ENCODE measurements around the gene AAMDC. TPM values are rescaled to one million over a fixed set of nuclear protein-coding genes. Genes with fewer than 3 reads are reported as not detected.
"Not testable (repeated sequence)": the region's sequence is repeated elsewhere in the genome, so short reads cannot be mapped to it uniquely, and the experiment has no call there.

Gene AAMDC
- total RNA-seq, 6 experiments from 2014 or later: 10.4 to 19.2 (median 14.5) TPM

- intact Hi-C loops (cut with DNase I); DNase-seq; ATAC-seq; H3K4me1 ChIP-seq; H3K27ac ChIP-seq; H3K36me3 ChIP-seq; H3K9me3 ChIP-seq; H3K4me3 ChIP-seq; H3K27me3 ChIP-seq: not testable (repeated sequence)
- WGBS (ENCODE audit: insufficient coverage, low coverage, low lambda C conversion rate, missing lambda C conversion rate): no CpG with 5 or more reads among the region's 4 CpGs
Observed at GRCh38 chr11:77891703-77892102, 70.8 kb downstream of the AAMDC start.

GRCh38 chr11:77894949-77895348, 74.0 kb downstream of the AAMDC start:
- H3K4me1 ChIP-seq; intact Hi-C loops (cut with DNase I); DNase-seq; H3K27ac ChIP-seq; H3K36me3 ChIP-seq; H3K27me3 ChIP-seq; H3K9me3 ChIP-seq; H3K4me3 ChIP-seq; ATAC-seq: not testable (repeated sequence)
- 64% methylated on average over 1 of the region's 1 CpG for WGBS (ENCODE audit: insufficient coverage, low coverage, low lambda C conversion rate, missing lambda C conversion rate)

GRCh38 chr11:77908835-77909234, 87.9 kb downstream of the AAMDC start:
- WGBS (ENCODE audit: insufficient coverage, low coverage, low lambda C conversion rate, missing lambda C conversion rate): 95% methylated on average over 2 of the region's 2 CpGs
- H3K36me3 ChIP-seq: peaks cover 0 to 9% (median 0%) of the 10 kb centered on the region in 4 donors
- intact Hi-C loops (cut with DNase I): no loop called here

GRCh38 chr11:77909277-77909676, 88.3 kb downstream of the AAMDC start:
- 83% methylated on average over 2 of the region's 2 CpGs for WGBS (ENCODE audit: insufficient coverage, low coverage, low lambda C conversion rate, missing lambda C conversion rate)
- no peak for ATAC-seq

More at GRCh38 chr11:77908835-77909234, 87.9 kb downstream of the AAMDC start:
- TF ChIP-seq CTCF (IDR thresholded peaks at IDR 0.05) (no peak), POLR2A (IDR thresholded peaks at IDR 0.05) (no peak)
- Histone ChIP-seq H3K9me3 (no peaks in the 10 kb centered on the region), H3K4me3 (no peak overlapping the region), H3K27me3 (no peaks in the 10 kb centered on the region), H3K27ac (no peak overlapping the region), H3K4me1 (peaks cover 0 to 2% (median 0%) of the 10 kb centered on the region in 4 donors)
- no peak for DNase-seq
- no peak for ATAC-seq

GRCh38 chr11:77910828-77911227, 89.9 kb downstream of the AAMDC start:
- DNase-seq; H3K36me3 ChIP-seq; intact Hi-C loops (cut with DNase I); H3K27ac ChIP-seq; H3K4me3 ChIP-seq; H3K9me3 ChIP-seq; H3K27me3 ChIP-seq; ATAC-seq: not testable (repeated sequence)
- H3K4me1 ChIP-seq: peaks cover 0 to 10% (median 3%) of the 10 kb centered on the region in 4 donors
- WGBS (ENCODE audit: insufficient coverage, low coverage, low lambda C conversion rate, missing lambda C conversion rate): 96% methylated on average over 4 of the region's 6 CpGs

More at GRCh38 chr11:77909277-77909676, 88.3 kb downstream of the AAMDC start:
- H3K4me1 ChIP-seq: peaks cover 0 to 3% (median under 1%) of the 10 kb centered on the region in 4 donors
- peaks cover 0 to 9% (median 0%) of the 10 kb centered on the region in 4 donors for H3K36me3 ChIP-seq
- H3K9me3 ChIP-seq: no peaks in the 10 kb centered on the region
- no peaks in the 10 kb centered on the region for H3K27me3 ChIP-seq
- intact Hi-C loops (cut with DNase I): no loop called here
- no peak for TF ChIP-seq CTCF (IDR thresholded peaks at IDR 0.05)
- TF ChIP-seq POLR2A (IDR thresholded peaks at IDR 0.05): no peak
- no peak overlapping the region for H3K4me3 ChIP-seq
- H3K27ac ChIP-seq: no peak overlapping the region
- DNase-seq: no peak

- DNase-seq; intact Hi-C loops (cut with DNase I); H3K4me3 ChIP-seq; H3K9me3 ChIP-seq; H3K27ac ChIP-seq; H3K36me3 ChIP-seq; H3K27me3 ChIP-seq: not testable (repeated sequence)
- peaks cover 0 to 10% (median 3%) of the 10 kb centered on the region in 4 donors for H3K4me1 ChIP-seq
- 53% methylated on average over 3 of the region's 4 CpGs for WGBS (ENCODE audit: insufficient coverage, low coverage, low lambda C conversion rate, missing lambda C conversion rate)
- peak; percentile 45 to 57 (median 54) for ATAC-seq
Observed at GRCh38 chr11:77913608-77914306, 92.8 kb downstream of the AAMDC start.

GRCh38 chr11:77914307-77914791, 93.4 kb downstream of the AAMDC start:
- H3K27ac ChIP-seq: peak overlapping the region in 2 of 3 donors; percentile 1 to 7
- intact Hi-C loops (cut with DNase I); H3K9me3 ChIP-seq; H3K4me3 ChIP-seq; H3K27me3 ChIP-seq; H3K36me3 ChIP-seq: not testable (repeated sequence)
- peaks cover 0 to 10% (median 3%) of the 10 kb centered on the region in 4 donors for H3K4me1 ChIP-seq
- WGBS (ENCODE audit: insufficient coverage, low coverage, low lambda C conversion rate, missing lambda C conversion rate): 26% methylated on average over 4 of the region's 4 CpGs
- DNase-seq (peak in 1 of 3 donors; percentile 60), ATAC-seq (peak; percentile 87 to 94 (median 91))

- H3K4me3 ChIP-seq; intact Hi-C loops (cut with DNase I); H3K9me3 ChIP-seq; DNase-seq; H3K36me3 ChIP-seq; H3K27me3 ChIP-seq; ATAC-seq; H3K27ac ChIP-seq: not testable (repeated sequence)
- WGBS (ENCODE audit: insufficient coverage, low coverage, low lambda C conversion rate, missing lambda C conversion rate): no CpG with 5 or more reads among the region's 2 CpGs
- H3K4me1 ChIP-seq: peaks cover 0 to 10% (median 3%) of the 10 kb centered on the region in 4 donors
Observed at GRCh38 chr11:77917713-77918112, 96.8 kb downstream of the AAMDC start.

Data from right lobe of liver (tissue), 6 donors.